OCI-LY3 (cell line): ENCODE data around the gene SPRN.

Source experiments
- EZH2phosphoT487 ChIP-seq: fragments of 200-600 bp; shearing (Covaris generic); IDR thresholded peaks from 2 replicates; pipeline ENCODE4 v1.6.1; 2018; ENCODE audit warnings: antibody characterized with exemption, mixed run types, low read depth
- TF ChIP-seq, protein P1 (sequence below): fragments of 200-600, 300-600 bp; sonication (generic); IDR thresholded peaks from 2 replicates; pipeline ENCODE4 v1.5.1; 2014; ENCODE audit warnings: antibody characterized with exemption, low read length, low read depth

DNA sequence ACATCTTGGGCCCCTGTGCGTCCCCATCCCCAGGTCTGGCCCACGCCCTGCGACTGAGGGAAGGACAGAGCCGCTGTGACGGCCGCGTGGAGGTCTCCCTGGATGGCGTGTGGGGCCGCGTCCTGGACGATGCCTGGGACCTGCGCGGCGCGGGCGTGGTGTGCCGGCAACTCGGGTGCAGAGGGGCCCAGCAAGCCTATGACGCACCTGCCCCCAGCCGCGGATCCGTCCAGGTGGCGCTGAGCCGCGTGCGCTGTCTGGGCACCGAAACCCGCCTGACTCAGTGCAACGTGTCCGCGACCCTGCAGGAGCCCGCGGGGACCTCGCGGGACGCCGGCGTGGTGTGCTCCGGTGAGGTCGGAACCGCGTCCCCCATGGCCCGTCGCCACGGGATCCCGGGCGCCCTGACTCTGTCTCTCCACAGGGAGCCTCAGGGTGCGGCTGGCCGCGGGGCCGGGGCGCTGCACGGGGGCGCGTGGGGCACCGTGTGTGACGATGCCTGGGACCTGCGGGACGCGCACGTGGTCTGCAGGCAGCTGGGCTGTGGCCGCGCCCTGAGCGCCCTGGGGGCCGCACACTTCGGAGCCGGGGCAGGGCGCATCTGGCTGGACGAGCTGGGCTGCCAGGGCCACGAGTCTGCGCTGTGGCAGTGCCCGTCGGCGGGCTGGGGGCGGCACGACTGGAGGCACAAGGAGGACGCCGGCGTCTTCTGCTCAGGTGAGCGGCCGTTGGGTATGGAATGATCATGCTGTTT lies 35.2 kb upstream of the SPRN start:
- TF ChIP-seq, protein P1, sequence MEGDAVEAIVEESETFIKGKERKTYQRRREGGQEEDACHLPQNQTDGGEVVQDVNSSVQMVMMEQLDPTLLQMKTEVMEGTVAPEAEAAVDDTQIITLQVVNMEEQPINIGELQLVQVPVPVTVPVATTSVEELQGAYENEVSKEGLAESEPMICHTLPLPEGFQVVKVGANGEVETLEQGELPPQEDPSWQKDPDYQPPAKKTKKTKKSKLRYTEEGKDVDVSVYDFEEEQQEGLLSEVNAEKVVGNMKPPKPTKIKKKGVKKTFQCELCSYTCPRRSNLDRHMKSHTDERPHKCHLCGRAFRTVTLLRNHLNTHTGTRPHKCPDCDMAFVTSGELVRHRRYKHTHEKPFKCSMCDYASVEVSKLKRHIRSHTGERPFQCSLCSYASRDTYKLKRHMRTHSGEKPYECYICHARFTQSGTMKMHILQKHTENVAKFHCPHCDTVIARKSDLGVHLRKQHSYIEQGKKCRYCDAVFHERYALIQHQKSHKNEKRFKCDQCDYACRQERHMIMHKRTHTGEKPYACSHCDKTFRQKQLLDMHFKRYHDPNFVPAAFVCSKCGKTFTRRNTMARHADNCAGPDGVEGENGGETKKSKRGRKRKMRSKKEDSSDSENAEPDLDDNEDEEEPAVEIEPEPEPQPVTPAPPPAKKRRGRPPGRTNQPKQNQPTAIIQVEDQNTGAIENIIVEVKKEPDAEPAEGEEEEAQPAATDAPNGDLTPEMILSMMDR = no peak
- TF ChIP-seq EZH2phosphoT487 = no peak
